RCC 7860 (cell line): ENCODE results near the gene TKFC.

Experiments used
- DNase-seq: peaks from one replicate; pipeline ENCODE4 v3.0.0-alpha.2; 2015; ENCODE audit warnings: low spot score
- FAIRE-seq: peaks from 2 replicates; lab custom pipeline; 2012; peaks lifted over from hg19 to GRCh38; lab: Jason Lieb, UNC

Gene TKFC

DNA sequence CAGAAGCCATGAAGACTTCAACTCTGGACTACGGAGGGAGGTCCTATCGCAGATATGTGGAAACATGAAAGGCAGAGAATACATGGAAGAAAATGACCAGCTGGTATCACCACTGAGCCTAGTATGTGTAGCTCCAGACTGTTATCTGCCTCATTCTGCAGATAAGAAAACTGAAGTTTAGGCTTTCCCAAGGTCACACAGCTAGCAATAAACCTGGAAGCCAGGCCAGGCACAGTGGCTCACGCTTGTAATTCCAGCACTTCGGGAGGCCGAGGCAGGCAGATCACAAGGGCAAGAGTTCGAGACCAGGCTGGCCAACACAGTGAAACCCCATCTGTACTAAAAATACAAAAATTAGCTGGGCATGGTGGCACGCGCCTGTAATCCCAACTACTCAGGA lies 22.3 kb upstream of the TKFC start:
- FAIRE-seq: no peak
- DNase-seq: no peak

DNA sequence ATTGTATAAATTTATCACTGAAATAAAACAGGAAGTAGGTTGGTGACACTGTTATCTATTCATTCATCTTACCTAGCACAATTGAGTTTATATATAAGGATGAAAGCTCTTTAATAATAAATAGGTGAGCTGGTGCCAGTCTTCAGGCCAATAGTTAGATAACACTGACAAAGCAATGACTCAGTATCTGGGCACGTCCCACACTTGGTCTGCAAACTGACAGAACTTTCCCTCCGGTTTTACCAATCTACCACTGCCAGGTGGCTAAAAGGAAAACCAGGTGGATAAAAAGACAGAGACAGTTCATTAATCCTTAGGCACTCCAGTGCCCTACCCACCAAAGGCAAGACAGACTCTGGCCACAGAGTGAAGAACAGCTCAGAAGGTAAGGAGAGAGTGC lies 17.8 kb upstream of the TKFC start:
- FAIRE-seq (no peak), DNase-seq (no peak)

DNA sequence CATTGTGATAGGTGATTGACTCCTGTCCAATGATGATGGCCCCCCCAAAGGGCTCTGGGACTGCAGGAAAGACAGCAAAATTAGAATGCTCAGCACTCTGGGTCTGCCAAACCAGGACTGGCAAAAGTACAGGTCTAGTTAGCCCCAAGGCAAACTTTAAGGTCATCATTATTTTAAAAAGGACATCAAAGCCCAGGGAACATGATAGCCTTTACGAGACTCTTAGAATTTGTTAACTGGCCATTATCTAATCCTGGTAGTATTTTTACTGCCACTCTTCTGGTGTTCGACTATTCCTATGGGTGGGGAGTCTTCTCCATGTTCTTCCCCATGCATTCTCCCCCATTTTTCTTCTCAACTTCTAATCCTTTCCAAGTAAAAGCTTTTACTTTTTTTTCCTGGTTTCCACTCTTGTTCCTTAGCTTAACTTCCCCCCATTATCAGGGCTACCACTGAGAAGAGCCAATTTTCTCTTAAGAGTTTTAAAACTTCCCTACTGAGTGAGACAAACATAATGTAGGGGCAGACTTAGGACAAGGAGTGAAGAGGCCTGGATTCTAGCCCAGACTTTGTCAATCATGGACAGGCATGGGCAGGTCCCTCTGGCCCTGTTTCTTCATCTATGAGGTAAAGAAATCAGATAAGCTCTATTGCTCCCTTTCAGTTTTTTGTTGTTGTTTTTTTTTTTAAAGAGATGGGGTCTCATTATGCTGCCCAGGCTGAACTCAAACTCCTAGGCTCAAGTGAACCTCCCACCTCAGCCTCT lies 7.2 kb upstream of the TKFC start:
- FAIRE-seq (no peak), DNase-seq (no peak)

DNA sequence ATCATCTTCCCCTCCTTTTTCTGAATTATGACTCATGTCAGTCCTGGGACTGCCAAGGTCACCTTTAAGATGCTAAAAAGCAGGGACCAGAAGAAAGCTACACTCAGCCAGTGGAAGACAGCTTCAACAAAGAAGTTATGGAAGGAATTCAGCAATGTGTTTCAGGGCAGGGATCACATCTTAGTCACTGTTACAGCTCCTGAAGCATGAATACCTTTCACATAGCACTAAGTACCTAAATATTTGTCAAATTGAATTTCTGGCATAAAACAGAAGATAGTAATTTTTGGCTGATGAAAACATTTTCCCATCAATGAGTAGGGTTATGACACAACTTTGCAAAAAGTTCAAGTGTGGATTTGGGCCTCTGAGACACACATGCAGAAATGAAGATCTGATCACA lies 5.4 kb upstream of the TKFC start:
- no peak for FAIRE-seq
- DNase-seq: no peak

DNA sequence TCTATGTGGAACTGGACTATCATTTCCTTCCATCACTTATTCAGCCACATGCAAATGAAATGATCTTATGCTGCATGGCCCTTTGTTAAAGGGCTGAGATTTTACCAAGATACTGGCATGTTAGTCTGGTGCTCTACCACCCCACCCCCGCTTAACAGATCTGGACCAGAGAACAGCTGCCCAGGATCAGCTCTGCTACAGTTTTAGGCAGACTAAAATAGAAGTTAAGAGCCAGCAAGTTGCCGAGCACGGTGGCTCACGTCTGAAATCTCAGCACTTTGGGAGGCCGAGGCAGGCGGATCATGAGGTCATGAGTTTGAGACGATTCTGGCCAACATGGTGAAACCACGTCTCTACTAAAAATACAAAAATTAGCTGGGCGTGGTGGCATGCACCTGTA lies 4.7 kb upstream of the TKFC start:
- FAIRE-seq (no peak), DNase-seq (no peak)

DNA sequence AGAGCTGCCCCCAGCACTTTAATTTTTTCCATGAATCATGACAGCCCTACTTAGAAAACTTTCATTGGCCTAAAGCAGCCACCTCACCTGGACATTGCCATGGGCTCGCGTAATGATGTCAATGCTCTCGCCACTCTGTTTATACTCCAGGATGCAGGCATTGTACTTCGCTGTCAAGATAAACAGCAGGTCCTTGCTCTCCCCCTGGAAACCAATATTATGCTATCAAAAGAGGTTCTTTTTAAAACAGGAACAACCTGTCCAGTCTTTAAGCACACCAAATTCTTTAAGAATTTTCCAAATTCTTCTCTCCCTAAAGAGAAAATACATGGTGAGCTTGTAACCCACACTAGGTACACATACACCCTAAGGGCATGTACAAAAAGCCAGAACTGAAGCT lies 3.2 kb upstream of the TKFC start:
- FAIRE-seq (no peak), DNase-seq (no peak)

DNA sequence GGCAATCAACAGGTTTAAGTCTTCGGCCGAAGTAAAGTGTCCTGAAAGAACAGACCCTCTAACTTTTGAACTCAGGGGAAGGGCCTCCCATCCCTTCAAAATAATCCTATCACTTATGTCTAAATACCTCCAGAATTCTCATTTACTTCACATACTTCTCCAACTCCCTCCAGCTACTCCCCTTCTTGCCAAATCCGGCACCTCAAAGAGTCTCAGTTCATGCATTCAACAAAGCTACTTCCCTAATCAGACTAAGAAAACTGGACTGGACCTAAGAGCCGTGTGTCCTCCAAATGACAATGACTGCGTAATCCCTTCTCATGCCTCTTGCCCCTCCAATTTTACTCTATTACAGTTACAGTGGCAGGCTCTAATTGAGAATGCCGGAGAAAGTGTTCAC lies 1.4 kb upstream of the TKFC start:
- DNase-seq: no peak

DNA sequence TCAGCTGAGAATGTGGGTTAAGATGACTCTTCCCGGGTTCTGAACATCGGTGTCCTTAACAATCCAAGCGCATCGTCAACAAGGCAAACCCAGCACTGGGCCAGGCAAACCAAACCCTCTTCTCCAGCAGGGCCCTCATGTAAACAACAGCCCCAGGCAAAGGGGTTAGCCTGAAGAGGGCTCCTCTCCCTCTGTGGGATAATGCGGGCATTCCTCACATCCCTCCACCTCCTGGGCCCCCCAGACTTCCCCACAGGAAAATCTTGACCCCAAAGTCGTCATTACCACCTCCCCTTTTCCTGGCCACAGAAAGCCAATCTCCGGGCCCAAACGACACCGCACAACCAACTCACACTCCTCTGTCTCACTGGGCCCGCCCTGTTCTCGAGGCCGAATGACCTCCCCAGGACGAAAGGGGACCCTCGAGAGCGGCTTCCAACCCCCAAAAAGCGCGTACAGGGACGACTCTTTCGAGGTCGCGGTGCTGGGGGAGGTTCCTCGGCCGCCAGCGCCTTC lies 689 bp upstream of the TKFC start:
- DNase-seq (no peak), FAIRE-seq (no peak)

More for the DNA sequence above, 1.4 kb upstream of the TKFC start:
- FAIRE-seq: no peak

DNA sequence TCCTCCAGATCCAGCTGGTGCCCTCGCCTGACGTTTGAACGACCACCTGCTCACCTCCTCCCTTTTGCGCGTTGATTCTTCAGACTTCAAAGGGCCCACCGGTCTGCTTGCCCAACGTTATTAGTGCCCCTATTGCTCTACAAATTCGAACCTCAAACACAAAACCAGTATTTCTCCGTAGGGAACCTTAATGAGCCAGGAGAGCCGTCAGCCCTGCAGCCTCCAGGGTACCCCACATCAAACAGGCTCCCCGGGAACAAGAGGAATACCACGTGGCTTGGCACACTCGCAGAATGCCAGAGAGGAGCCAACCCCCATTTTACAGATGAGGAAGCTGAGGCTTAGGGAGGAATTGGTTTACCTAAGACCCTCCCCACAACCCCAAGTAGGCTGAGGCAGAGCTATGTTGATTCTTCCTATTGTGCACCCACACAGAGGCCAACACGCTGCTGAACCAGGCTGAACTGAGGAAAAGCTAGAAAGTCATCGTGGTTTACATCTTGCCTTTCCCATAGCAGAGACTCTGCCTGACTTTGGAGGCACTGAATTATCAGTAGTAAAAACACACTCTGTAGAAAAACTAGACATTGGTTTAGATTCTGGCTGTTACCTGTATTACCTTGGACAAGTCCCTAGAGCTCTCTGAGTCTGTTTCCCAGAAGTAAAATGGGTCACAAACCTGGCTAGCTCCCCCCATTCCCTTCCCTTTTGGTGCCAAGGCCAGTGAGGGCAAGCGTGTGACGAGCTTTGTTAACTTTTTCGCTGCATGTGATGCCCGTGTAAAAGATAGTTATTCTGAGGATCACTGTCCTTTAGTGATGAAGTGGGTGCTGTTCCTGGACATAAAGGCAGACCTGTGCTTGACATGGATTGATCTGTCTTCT lies 764 bp downstream of the TKFC start:
- DNase-seq (no peak), FAIRE-seq (no peak)

DNA sequence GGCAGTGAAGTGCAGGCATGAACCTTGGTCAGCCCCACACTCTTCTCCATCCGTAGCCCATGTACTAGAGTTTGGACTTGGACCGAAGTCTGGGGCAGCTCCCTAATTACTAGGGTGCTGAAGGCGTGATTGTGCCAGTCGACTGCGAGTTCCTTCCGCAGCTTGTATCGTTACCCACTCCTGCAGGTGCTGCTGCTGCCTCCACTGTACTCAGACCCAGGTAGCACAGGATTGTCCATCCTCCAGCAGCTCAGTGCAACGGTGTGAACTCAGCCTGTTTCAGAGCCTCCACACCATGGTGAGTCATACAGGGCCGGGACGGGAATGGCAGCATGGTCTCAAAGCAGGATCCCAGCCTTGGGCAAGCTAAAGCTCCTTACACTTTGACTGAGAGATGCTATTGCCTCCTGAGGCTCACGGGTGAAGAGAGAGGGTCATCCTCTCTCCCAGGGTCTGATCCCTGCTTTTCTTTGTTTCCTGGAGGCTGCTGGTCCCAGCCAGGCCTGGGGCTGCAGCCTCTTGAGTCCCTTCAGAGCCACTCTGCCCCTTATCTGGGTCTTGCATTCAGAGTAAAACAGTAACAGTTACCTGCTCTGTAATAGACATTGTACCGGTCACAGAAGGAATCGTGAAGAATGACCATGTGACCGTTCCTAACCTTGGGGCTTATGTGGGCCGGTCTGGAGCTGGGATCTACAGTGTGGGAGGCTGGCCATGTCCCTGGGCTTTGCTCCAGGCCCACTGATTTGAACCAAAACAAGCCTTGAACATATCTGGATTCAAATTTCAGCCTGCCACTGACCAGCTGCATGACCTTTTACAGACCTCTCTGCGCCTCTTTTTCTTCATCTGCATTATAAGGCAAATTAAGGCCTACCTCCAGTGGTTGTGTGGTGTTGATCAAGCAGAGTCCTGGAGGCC lies 1.7 kb downstream of the TKFC start:
- FAIRE-seq (no peak), DNase-seq (no peak)

DNA sequence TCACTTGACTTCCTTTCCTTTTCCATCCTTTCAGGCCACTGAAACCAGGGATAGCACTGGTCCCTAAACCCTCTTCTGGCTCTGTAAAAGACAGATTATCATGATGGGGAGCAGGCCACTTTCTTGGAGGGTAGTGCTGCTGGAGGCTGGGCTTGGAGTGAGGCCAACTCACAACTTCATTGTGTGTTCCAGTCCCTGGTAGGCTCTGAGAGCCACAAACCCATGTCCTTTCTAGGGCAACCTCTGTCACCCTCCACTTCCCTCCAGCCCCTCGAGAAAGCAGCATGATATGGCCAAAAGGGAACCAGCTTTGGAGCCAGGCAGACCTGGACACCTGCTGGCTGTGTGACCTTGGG lies 2.3 kb downstream of the TKFC start:
- FAIRE-seq: no peak

DNA sequence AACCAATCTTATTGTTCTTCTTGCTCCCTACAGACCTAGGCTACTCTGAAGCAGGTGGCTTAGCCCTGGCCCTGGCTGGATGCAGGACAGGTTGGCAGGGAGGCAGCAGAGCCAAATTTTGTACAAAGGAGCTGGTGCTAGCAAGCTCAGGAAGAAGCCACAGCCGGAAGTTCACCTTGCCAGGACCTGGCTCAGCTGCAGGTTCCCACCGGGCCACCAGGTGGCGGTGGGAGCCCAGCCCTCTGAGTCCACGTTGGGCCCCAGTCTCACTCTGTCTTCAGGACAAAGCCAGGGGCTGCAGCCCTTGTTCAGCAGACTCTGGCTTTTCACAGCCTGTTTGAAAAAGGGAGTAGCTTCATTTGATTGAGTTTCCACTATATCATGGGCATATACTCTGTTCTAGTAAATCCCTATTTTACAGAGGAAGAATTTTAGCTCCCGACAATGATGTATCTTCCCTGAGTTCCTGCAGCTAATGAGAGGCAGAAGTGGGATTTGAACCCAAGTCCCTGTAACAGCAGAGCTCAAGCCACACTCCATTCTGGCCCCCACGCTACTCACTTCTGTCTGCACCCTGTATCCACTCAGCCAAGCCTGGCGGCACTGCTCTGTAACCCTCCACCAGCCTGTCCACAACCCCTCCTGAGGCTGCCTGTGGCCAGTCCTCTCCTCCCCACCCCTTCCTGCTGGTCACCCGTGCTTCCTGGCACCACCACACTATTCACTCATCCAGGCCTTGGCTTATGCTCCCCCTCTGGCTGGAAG lies 3.3 kb downstream of the TKFC start:
- DNase-seq: peak; percentile 47
- no peak for FAIRE-seq

More for the DNA sequence above, 2.3 kb downstream of the TKFC start:
- no peak for DNase-seq

DNA sequence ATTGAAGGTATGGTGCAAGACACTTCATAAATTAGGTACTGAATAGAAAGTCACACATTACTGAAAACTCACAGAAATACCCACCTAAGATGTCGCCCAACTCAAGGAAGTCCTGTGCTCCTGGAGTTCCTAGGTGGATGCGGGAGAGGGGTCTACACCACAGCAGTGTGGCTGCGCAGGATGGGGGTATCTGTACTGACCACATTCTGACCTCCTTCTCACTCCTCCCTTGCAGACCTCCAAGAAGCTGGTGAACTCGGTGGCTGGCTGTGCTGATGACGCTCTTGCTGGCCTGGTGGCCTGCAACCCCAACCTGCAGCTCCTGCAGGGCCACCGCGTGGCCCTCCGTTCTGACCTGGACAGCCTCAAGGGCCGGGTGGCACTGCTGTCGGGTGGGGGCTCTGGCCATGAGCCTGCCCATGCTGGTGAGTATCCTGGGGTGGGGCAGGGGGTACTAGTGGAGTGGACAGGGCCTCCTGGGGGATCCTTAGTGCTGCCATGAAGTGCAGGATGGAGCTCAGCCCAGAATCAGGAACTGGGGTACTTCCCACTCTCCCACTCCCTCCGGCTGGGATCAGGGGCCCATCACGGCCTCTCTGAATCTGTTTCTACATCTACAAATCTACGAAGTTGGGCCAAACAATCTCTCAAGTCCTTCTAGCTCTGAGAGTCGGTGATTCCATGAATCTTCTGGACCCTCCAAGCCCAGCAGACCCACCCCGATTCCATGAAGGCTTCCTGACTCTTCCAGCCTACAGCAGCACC lies 4.9 kb downstream of the TKFC start:
- FAIRE-seq (no peak), DNase-seq (no peak)

DNA sequence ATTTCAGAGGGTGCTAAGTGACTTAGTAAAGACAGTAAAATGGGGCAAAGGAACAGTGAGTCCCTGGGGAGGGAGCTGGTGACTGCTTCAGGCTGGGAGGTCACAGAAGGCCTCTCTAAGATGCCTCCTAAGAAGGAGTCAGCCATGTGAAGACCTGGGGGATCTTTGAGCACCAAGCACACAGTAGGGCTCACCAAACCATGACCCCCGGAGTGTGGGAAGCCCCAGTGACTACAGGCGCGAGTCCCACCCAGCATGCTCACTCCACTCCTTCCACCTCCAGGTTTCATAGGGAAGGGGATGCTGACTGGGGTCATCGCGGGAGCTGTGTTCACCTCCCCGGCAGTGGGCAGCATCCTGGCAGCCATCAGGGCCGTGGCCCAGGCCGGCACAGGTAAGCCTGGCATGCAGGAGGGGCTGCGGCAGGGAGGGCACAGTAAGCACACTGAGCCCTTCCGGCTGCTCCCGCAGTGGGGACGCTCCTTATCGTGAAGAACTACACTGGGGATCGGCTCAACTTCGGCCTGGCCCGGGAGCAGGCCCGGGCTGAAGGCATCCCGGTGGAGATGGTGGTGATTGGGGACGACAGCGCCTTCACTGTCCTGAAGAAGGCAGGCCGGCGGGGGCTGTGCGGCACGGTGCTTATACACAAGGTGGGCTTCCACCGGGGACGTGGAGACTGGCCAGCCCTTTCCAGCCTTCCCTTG lies 5.9 kb downstream of the TKFC start:
- FAIRE-seq (no peak), DNase-seq (no peak)

DNA sequence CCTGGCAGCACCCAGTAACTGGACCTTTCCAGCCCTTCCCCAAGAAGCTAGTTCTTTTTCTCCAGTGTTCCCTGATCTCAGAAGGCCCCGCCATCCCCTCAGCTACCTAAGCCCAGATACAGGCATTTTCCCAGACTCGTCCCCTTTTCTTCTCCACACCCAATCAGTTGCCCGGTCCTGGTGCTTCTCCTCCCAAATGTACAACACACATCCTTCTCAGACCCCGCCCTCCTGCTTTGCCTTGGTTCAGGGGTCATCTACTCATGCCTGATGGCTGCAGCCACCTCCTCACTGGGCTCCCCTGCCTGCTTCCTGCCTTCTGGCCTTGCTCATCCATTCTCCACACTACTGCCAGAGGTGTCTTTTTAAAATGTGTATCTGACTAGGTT lies 6.5 kb downstream of the TKFC start:
- DNase-seq: no peak
- FAIRE-seq: no peak

DNA sequence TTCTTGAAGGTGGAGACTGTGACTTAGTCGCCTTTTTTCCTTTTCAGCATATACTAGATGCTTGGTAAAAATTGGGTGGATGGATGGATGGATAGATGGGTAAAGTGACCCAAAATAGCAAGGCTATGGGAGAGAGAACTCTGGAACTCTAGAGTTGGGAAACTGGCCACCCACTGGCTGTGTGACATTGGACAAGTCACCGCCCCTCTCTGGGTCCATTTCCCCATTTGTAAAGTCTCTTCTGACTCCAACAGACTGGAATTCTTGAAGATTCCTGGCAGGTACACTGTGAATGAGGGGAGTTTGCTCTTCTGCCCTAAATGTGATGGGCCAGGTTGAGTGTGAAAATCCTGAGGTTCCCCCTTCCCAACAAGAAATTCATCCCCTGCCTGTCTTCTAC lies 8.0 kb downstream of the TKFC start:
- FAIRE-seq (no peak), DNase-seq (no peak)

DNA sequence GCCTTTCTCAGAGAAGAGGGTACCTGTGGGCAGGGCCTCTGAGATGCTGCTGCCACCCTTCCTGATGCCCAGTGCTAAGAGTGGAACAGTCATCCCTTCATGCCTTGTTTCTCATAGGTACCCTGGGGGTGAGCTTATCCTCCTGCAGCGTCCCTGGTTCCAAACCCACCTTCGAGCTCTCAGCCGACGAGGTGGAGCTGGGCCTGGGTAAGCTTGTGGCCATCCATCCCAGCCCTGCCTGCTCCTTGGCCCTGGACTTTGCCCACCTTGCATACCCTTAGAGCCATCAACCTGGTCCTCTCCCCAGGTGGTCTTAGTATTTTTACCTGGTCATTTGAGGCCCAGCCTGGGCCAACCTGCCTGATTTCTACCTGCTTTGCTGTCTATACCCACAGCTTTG lies 8.7 kb downstream of the TKFC start:
- FAIRE-seq (no peak), DNase-seq (no peak)

DNA sequence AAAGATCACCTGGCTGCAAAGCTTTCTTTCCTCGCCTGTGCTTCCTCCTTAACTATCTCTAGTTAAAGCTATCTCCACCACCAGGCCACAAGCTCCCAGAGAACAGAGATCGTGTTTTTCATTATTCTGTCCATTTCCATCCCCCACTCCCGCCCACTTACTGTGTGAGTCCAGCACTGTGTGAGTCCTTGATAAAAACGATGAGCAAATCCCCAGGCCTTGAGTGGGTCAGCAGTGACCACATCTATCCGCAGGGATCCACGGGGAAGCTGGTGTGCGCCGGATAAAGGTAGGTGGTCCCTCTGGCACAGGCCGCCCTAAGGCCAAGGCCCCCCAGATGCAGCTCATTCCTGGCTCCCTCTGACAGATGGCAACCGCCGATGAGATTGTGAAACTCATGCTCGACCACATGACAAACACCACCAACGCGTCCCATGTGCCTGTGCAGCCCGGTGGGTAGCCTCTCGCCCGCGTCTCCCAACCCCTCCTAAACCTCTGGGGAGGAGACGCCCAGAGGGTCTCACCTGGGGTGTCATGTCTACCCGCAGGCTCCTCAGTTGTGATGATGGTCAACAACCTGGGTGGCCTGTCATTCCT lies 9.3 kb downstream of the TKFC start:
- FAIRE-seq: no peak
- no peak for DNase-seq
